ENCODE data around the gene TCHP. TPM values are rescaled to one million over a fixed set of nuclear protein-coding genes. Genes with fewer than 3 reads are reported as not detected.
"Not testable (repeated sequence)": the region's sequence is repeated elsewhere in the genome, so short reads cannot be mapped to it uniquely, and the experiment has no call there.

TCHP gene
- polyA plus RNA-seq, 4 donors = 7.0 to 25.5 (median 11.5) TPM

GRCh38 chr12:109880938-109881337, 19.1 kb upstream of the TCHP start:
- Histone ChIP-seq H3K9me3 (ENCODE audit: control insufficient read depth in 2 of 2, insufficient read depth in 1 of 2, low read depth in 1 of 2, low read length in 1 of 2) (no peaks in the 10 kb centered on the region), H3K36me3 (ENCODE audit: control insufficient read depth in 3 of 3, insufficient read depth in 2 of 3, low read depth in 1 of 3, low read length in 3 of 3) (no peaks in the 10 kb centered on the region), H3K4me3 (ENCODE audit: low read depth in 1 of 3, low read length in 3 of 3) (peak overlapping the region in 2 of 3 donors; percentile 60 to 88), H3K4me1 (ENCODE audit: control insufficient read depth in 3 of 3, insufficient read depth in 2 of 3, low read depth in 1 of 3, low read length in 2 of 3) (peaks cover 0 to 30% (median 10%) of the 10 kb centered on the region in 3 donors), H3K27me3 (ENCODE audit: control insufficient read depth in 3 of 3, insufficient read depth in 3 of 3, low read length in 3 of 3) (no peaks in the 10 kb centered on the region), H3K27ac (ENCODE audit: low read depth in 1 of 3, low read length in 2 of 3) (peak overlapping the region in 1 of 3 donors; percentile 40)
- DNase-seq (peak in 1 of 2 donors; percentile 20), FAIRE-seq (no peak)
- 3 to 7% (median 6%) methylated on average over 9 of the region's 9 CpGs for WGBS, 3 donors

DNA sequence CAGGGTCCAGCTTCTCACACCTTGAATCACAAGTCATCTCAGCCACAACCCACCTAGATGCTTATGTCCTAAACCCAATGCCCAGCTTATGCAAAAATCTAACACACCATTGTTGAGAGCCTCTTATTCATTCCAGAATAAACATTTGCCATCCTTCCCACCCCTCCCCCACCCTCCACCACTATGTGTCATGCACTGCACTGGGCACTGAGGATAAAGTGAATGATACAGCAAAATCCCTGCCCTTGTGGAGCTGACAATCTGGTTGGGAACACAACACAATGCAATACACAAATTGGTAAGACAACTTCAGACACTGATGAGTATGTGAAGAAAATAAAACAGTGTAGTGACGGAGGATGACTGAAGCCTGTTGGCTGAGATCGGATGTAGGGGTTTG, 18.3 kb upstream of the TCHP start:
- no peak overlapping the region for H3K4me3 ChIP-seq (ENCODE audit: low read depth in 1 of 3, low read length in 3 of 3)

GRCh38 chr12:109883461-109883860, 16.6 kb upstream of the TCHP start:
- Histone ChIP-seq H3K4me3 (ENCODE audit: low read depth in 1 of 3, low read length in 3 of 3) (no peak overlapping the region), H3K27ac (ENCODE audit: low read depth in 1 of 3, low read length in 2 of 3) (no peak overlapping the region), H3K4me1 (ENCODE audit: control insufficient read depth in 3 of 3, insufficient read depth in 2 of 3, low read depth in 1 of 3, low read length in 2 of 3) (peaks cover 0 to 25% (median 10%) of the 10 kb centered on the region in 3 donors), H3K36me3 (ENCODE audit: control insufficient read depth in 3 of 3, insufficient read depth in 2 of 3, low read depth in 1 of 3, low read length in 3 of 3) (no peaks in the 10 kb centered on the region), H3K9me3 (ENCODE audit: control insufficient read depth in 2 of 2, insufficient read depth in 1 of 2, low read depth in 1 of 2, low read length in 1 of 2) (no peaks in the 10 kb centered on the region), H3K27me3 (ENCODE audit: control insufficient read depth in 3 of 3, insufficient read depth in 3 of 3, low read length in 3 of 3) (no peaks in the 10 kb centered on the region)
- no peak for FAIRE-seq
- DNase-seq = peak; percentile 49 to 77
- WGBS, 3 donors = 16 to 52% (median 35%) methylated on average over 4 of the region's 4 CpGs

More for the DNA sequence above, 18.3 kb upstream of the TCHP start:
- 89 to 98% (median 93%) methylated on average over 2 of the region's 2 CpGs for WGBS, 3 donors
- no peak for DNase-seq
- Histone ChIP-seq H3K27me3 (ENCODE audit: control insufficient read depth in 3 of 3, insufficient read depth in 3 of 3, low read length in 3 of 3) (no peaks in the 10 kb centered on the region), H3K36me3 (ENCODE audit: control insufficient read depth in 3 of 3, insufficient read depth in 2 of 3, low read depth in 1 of 3, low read length in 3 of 3) (no peaks in the 10 kb centered on the region), H3K4me1 (ENCODE audit: control insufficient read depth in 3 of 3, insufficient read depth in 2 of 3, low read depth in 1 of 3, low read length in 2 of 3) (peaks cover 0 to 28% (median 10%) of the 10 kb centered on the region in 3 donors), H3K9me3 (ENCODE audit: control insufficient read depth in 2 of 2, insufficient read depth in 1 of 2, low read depth in 1 of 2, low read length in 1 of 2) (no peaks in the 10 kb centered on the region), H3K27ac (ENCODE audit: low read depth in 1 of 3, low read length in 2 of 3) (no peak overlapping the region)
- no peak for FAIRE-seq

GRCh38 chr12:109885616-109886015, 14.5 kb upstream of the TCHP start:
- FAIRE-seq (no peak), DNase-seq (peak; percentile 79 to 82)

DNA sequence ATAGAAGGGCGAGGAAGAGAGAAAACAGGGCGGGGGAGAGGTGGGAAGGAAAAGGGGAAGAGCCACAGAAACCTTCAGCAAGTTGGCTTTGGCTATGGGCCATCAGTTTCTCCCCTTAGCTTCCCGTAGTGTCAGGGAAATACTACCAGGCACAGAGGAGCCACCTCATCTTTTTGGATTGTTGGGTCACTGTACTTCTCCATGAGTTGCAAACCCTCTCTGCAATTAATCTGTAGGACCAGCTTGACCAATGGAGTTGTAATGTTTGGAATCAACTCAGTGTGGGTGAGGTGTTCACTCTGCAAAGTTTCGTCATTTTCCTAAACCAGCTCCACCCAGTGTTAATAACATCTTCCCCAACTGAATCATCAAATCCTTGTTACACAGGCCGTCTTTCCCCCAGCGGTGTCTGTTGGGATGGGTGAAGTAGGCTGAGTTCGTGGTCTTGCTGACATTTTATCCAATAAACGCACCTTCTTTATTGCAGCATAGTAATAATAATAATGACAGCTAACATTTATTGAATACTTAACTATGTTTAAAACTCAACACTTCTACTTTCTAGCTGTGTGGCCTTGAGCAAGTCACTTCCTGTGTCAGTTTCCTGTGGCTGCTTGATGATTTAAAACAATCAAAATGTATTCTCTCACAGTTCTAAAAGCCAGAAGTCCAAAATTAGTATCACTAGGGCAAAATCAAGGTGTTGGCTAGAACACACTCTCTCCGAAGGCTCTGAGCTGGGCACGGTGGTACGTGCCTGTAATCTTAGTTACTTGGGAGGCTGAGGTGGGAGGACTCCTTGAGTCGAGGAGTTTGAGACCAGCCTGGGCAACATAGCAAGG, 11.7 kb upstream of the TCHP start:
- DNase-seq = no peak
- no peaks in the 10 kb centered on the region for H3K9me3 ChIP-seq (ENCODE audit: control insufficient read depth in 2 of 2, insufficient read depth in 1 of 2, low read depth in 1 of 2, low read length in 1 of 2)
- H3K4me3 ChIP-seq (ENCODE audit: low read depth in 1 of 3, low read length in 3 of 3) = no peak overlapping the region
- FAIRE-seq = no peak
- H3K4me1 ChIP-seq (ENCODE audit: control insufficient read depth in 3 of 3, insufficient read depth in 2 of 3, low read depth in 1 of 3, low read length in 2 of 3) = peaks cover 0 to 6% (median 3%) of the 10 kb centered on the region in 3 donors
- no peaks in the 10 kb centered on the region for H3K27me3 ChIP-seq (ENCODE audit: control insufficient read depth in 3 of 3, insufficient read depth in 3 of 3, low read length in 3 of 3)
- H3K36me3 ChIP-seq (ENCODE audit: control insufficient read depth in 3 of 3, insufficient read depth in 2 of 3, low read depth in 1 of 3, low read length in 3 of 3) = no peaks in the 10 kb centered on the region
- 59 to 65% (median 60%) methylated on average over 12 of the region's 12 CpGs for WGBS, 3 donors
- H3K27ac ChIP-seq (ENCODE audit: low read depth in 1 of 3, low read length in 2 of 3) = peak overlapping the region in 2 of 3 donors; percentile 50 to 52

More at GRCh38 chr12:109885616-109886015, 14.5 kb upstream of the TCHP start:
- Histone ChIP-seq H3K4me1 (ENCODE audit: control insufficient read depth in 3 of 3, insufficient read depth in 2 of 3, low read depth in 1 of 3, low read length in 2 of 3) (peaks cover 0 to 15% (median 3%) of the 10 kb centered on the region in 3 donors), H3K27me3 (ENCODE audit: control insufficient read depth in 3 of 3, insufficient read depth in 3 of 3, low read length in 3 of 3) (no peaks in the 10 kb centered on the region), H3K9me3 (ENCODE audit: control insufficient read depth in 2 of 2, insufficient read depth in 1 of 2, low read depth in 1 of 2, low read length in 1 of 2) (no peaks in the 10 kb centered on the region), H3K4me3 (ENCODE audit: low read depth in 1 of 3, low read length in 3 of 3) (no peak overlapping the region), H3K27ac (ENCODE audit: low read depth in 1 of 3, low read length in 2 of 3) (no peak overlapping the region), H3K36me3 (ENCODE audit: control insufficient read depth in 3 of 3, insufficient read depth in 2 of 3, low read depth in 1 of 3, low read length in 3 of 3) (no peaks in the 10 kb centered on the region)
- WGBS, 3 donors = 28 to 66% (median 53%) methylated on average over 10 of the region's 10 CpGs

GRCh38 chr12:109890620-109891170, 9.4 kb upstream of the TCHP start:
- H3K36me3 ChIP-seq (ENCODE audit: control insufficient read depth in 3 of 3, insufficient read depth in 2 of 3, low read depth in 1 of 3, low read length in 3 of 3) = no peaks in the 10 kb centered on the region
- no peak for FAIRE-seq

GRCh38 chr12:109891731-109892130, 8.3 kb upstream of the TCHP start:
- DNase-seq; H3K4me3 ChIP-seq (ENCODE audit: low read depth in 1 of 3, low read length in 3 of 3); H3K27ac ChIP-seq (ENCODE audit: low read depth in 1 of 3, low read length in 2 of 3); H3K27me3 ChIP-seq (ENCODE audit: control insufficient read depth in 3 of 3, insufficient read depth in 3 of 3, low read length in 3 of 3); H3K36me3 ChIP-seq (ENCODE audit: control insufficient read depth in 3 of 3, insufficient read depth in 2 of 3, low read depth in 1 of 3, low read length in 3 of 3); H3K9me3 ChIP-seq (ENCODE audit: control insufficient read depth in 2 of 2, insufficient read depth in 1 of 2, low read depth in 1 of 2, low read length in 1 of 2); H3K4me1 ChIP-seq (ENCODE audit: control insufficient read depth in 3 of 3, insufficient read depth in 2 of 3, low read depth in 1 of 3, low read length in 2 of 3); FAIRE-seq: not testable (repeated sequence)
- 85 to 97% (median 95%) methylated on average over 7 of the region's 7 CpGs for WGBS, 3 donors

More at GRCh38 chr12:109890620-109891170, 9.4 kb upstream of the TCHP start:
- WGBS, 3 donors = 59 to 78% (median 72%) methylated on average over 13 of the region's 13 CpGs
- Histone ChIP-seq H3K4me3 (ENCODE audit: low read depth in 1 of 3, low read length in 3 of 3) (no peak overlapping the region), H3K27ac (ENCODE audit: low read depth in 1 of 3, low read length in 2 of 3) (no peak overlapping the region), H3K4me1 (ENCODE audit: control insufficient read depth in 3 of 3, insufficient read depth in 2 of 3, low read depth in 1 of 3, low read length in 2 of 3) (peaks cover 0 to 3% (median 0%) of the 10 kb centered on the region in 3 donors), H3K9me3 (ENCODE audit: control insufficient read depth in 2 of 2, insufficient read depth in 1 of 2, low read depth in 1 of 2, low read length in 1 of 2) (no peaks in the 10 kb centered on the region), H3K27me3 (ENCODE audit: control insufficient read depth in 3 of 3, insufficient read depth in 3 of 3, low read length in 3 of 3) (no peaks in the 10 kb centered on the region)
- peak in 1 of 2 donors; percentile 42 for DNase-seq

GRCh38 chr12:109892165-109892715, 7.8 kb upstream of the TCHP start:
- H3K36me3 ChIP-seq (ENCODE audit: control insufficient read depth in 3 of 3, insufficient read depth in 2 of 3, low read depth in 1 of 3, low read length in 3 of 3) = no peaks in the 10 kb centered on the region
- WGBS, 3 donors = 71 to 98% (median 81%) methylated on average over 1 of the region's 1 CpG
- no peak overlapping the region for H3K27ac ChIP-seq (ENCODE audit: low read depth in 1 of 3, low read length in 2 of 3)
- no peaks in the 10 kb centered on the region for H3K9me3 ChIP-seq (ENCODE audit: control insufficient read depth in 2 of 2, insufficient read depth in 1 of 2, low read depth in 1 of 2, low read length in 1 of 2)
- no peaks in the 10 kb centered on the region for H3K27me3 ChIP-seq (ENCODE audit: control insufficient read depth in 3 of 3, insufficient read depth in 3 of 3, low read length in 3 of 3)
- no peak overlapping the region for H3K4me3 ChIP-seq (ENCODE audit: low read depth in 1 of 3, low read length in 3 of 3)
- DNase-seq (no peak), FAIRE-seq (no peak)
- peaks cover 0 to 6% (median 3%) of the 10 kb centered on the region in 3 donors for H3K4me1 ChIP-seq (ENCODE audit: control insufficient read depth in 3 of 3, insufficient read depth in 2 of 3, low read depth in 1 of 3, low read length in 2 of 3)

Data from small intestine (tissue), 7 donors.